H9 (cell line): ENCODE data around the gene MYO5B. TPM values are rescaled to one million over a fixed set of nuclear protein-coding genes. Genes with fewer than 3 reads are reported as not detected.

ENCODE experiments used
- DNase-seq: peaks from one replicate; pipeline ENCODE4 v3.0.0-alpha.2; 2017
- H2AFZ ChIP-seq: one replicate; pipeline ENCODE4 v1.6.1; 2013; ENCODE audit warnings: mild to moderate bottlenecking, low read length, control low read depth, moderate library complexity
- H2AK5ac ChIP-seq: 2 replicates; pipeline ENCODE4 v1.6.1; 2013; ENCODE audit warnings: low read length, control low read depth, mixed read lengths; ENCODE audit not compliant: insufficient read length
- H2BK120ac ChIP-seq: one replicate; pipeline ENCODE4 v1.6.1; 2013; ENCODE audit warnings: low read depth, mild to moderate bottlenecking, low read length, control low read depth, inconsistent platforms; ENCODE audit not compliant: poor library complexity, severe bottlenecking
- H2BK12ac ChIP-seq: 2 replicates; pipeline ENCODE4 v1.6.1; 2013; ENCODE audit warnings: low read length, control low read depth, mixed read lengths, low read depth; ENCODE audit not compliant: insufficient read length
- H2BK15ac ChIP-seq: 2 replicates; pipeline ENCODE4 v1.6.1; 2013; ENCODE audit warnings: low read depth, low read length, control low read depth
- H2BK20ac ChIP-seq: one replicate; pipeline ENCODE4 v1.6.1; 2013; ENCODE audit warnings: low read depth, mild to moderate bottlenecking, low read length, control low read depth, inconsistent platforms; ENCODE audit not compliant: poor library complexity, severe bottlenecking
- H2BK5ac ChIP-seq: 2 replicates; pipeline ENCODE4 v1.6.1; 2013; ENCODE audit warnings: low read length, control low read depth, mixed read lengths; ENCODE audit not compliant: insufficient read length
- H3K14ac ChIP-seq: 2 replicates; pipeline ENCODE4 v1.6.1; 2013; ENCODE audit warnings: low read length, control low read depth; ENCODE audit not compliant: insufficient read depth
- H3K18ac ChIP-seq: 2 replicates; pipeline ENCODE4 v1.6.1; 2013; ENCODE audit warnings: low read depth, mild to moderate bottlenecking, mixed read lengths, low read length, control low read depth; ENCODE audit not compliant: insufficient read length
- H3K23ac ChIP-seq: 2 replicates; pipeline ENCODE4 v1.6.1; 2013; ENCODE audit warnings: low read length, control low read depth, mixed read lengths, low read depth; ENCODE audit not compliant: insufficient read length
- H3K23me2 ChIP-seq: 2 replicates; pipeline ENCODE4 v1.6.1; 2013; ENCODE audit warnings: low read depth, mild to moderate bottlenecking, mixed read lengths, low read length, control low read depth; ENCODE audit not compliant: insufficient read length, poor library complexity, severe bottlenecking
- H3K27ac ChIP-seq: 2 replicates; pipeline ENCODE4 v1.5.1; 2013; ENCODE audit warnings: low read length, control low read depth, mixed read lengths, low read depth; ENCODE audit not compliant: insufficient read length
- H3K27me3 ChIP-seq: 2 replicates; pipeline ENCODE4 v1.6.1; 2013; ENCODE audit warnings: low read length, control low read depth, inconsistent platforms; ENCODE audit not compliant: insufficient read depth
- H3K4ac ChIP-seq: 2 replicates; pipeline ENCODE4 v1.6.1; 2013; ENCODE audit warnings: low read depth, mild to moderate bottlenecking, control low read depth, inconsistent platforms, low read length, moderate library complexity
- H3K4me1 ChIP-seq: 2 replicates; pipeline ENCODE4 v1.6.1; 2013; ENCODE audit warnings: low read length, control low read depth, inconsistent platforms; ENCODE audit not compliant: insufficient read depth
- H3K4me2 ChIP-seq: 2 replicates; pipeline ENCODE4 v1.6.1; 2013; ENCODE audit warnings: low read length, control low read depth, mixed read lengths; ENCODE audit not compliant: insufficient read length, insufficient read depth
- H3K56ac ChIP-seq: 2 replicates; pipeline ENCODE4 v1.6.1; 2013; ENCODE audit warnings: low read depth, mild to moderate bottlenecking, mixed read lengths, low read length, control low read depth; ENCODE audit not compliant: insufficient read length
- H3K79me1 ChIP-seq: 2 replicates; pipeline ENCODE4 v1.6.1; 2013; ENCODE audit warnings: low read depth, mild to moderate bottlenecking, moderate library complexity, low read length, control low read depth, inconsistent platforms; ENCODE audit not compliant: insufficient read depth, poor library complexity, severe bottlenecking
- H3K79me2 ChIP-seq: 2 replicates; pipeline ENCODE4 v1.6.1; 2013; ENCODE audit warnings: low read length, control low read depth, inconsistent platforms; ENCODE audit not compliant: insufficient read depth
- H3K9ac ChIP-seq: 2 replicates; pipeline ENCODE4 v1.6.1; 2013; ENCODE audit warnings: low read length, control low read depth, mixed read lengths; ENCODE audit not compliant: insufficient read length; ENCODE audit errors: extremely low read depth
- H3K9me3 ChIP-seq: one replicate; pipeline ENCODE4 v1.6.1; 2013; ENCODE audit warnings: low read depth, low read length, inconsistent platforms; ENCODE audit not compliant: control insufficient read depth
- H3T11ph ChIP-seq: one replicate; pipeline ENCODE4 v1.6.1; 2013; ENCODE audit warnings: mild to moderate bottlenecking, low read length, control low read depth, inconsistent platforms
- H4K20me1 ChIP-seq: one replicate; pipeline ENCODE4 v1.6.1; 2013; ENCODE audit not compliant: control insufficient read depth, insufficient read length, insufficient read depth
- H4K5ac ChIP-seq: 2 replicates; pipeline ENCODE4 v1.6.1; 2013; ENCODE audit warnings: low read depth, mild to moderate bottlenecking, mixed read lengths, low read length, control low read depth; ENCODE audit not compliant: insufficient read length
- H4K8ac ChIP-seq: replicated peaks from 2 replicates; pipeline ENCODE4 v1.6.1; 2013; ENCODE audit warnings: low read length, control low read depth, mixed read lengths, low read depth; ENCODE audit not compliant: insufficient read length
- H4K91ac ChIP-seq: 2 replicates; pipeline ENCODE4 v1.6.1; 2013; ENCODE audit warnings: low read depth, mild to moderate bottlenecking, moderate library complexity, mixed read lengths, low read length, control low read depth; ENCODE audit not compliant: insufficient read length
- H3K27ac Mint-ChIP-seq, 3 experiments: 2 replicates in 2 of 3; 3 replicates in 1 of 3; pipeline ENCODE4 v1.8.0; 2020 to 2021; ENCODE audit warnings: mixed read lengths in 3 of 3, mild to moderate bottlenecking in 1 of 3, moderate library complexity in 1 of 3
- H3K27me3 Mint-ChIP-seq: 2 replicates; pipeline ENCODE4 v1.8.0; 2021; ENCODE audit warnings: low read depth, mild to moderate bottlenecking, moderate library complexity, mixed read lengths
- H3K36me3 Mint-ChIP-seq, 3 experiments: 2 replicates in 2 of 3; 3 replicates in 1 of 3; pipeline ENCODE4 v1.8.0; 2020 to 2021; ENCODE audit warnings: low read depth in 3 of 3, mixed read lengths in 3 of 3; ENCODE audit not compliant: insufficient read depth in 1 of 3
- H3K4me1 Mint-ChIP-seq, 2 experiments: 2 replicates each; pipeline ENCODE4 v1.8.0; 2020; ENCODE audit warnings: mixed read lengths in 2 of 2
- H3K4me3 Mint-ChIP-seq, 2 experiments: 2 replicates in 1 of 2; 3 replicates in 1 of 2; pipeline ENCODE4 v1.8.0; 2020 to 2021; ENCODE audit warnings: mild to moderate bottlenecking in 2 of 2, mixed read lengths in 2 of 2, moderate library complexity in 1 of 2
- H3K9me3 Mint-ChIP-seq, 2 experiments: 2 replicates in 1 of 2; 3 replicates in 1 of 2; pipeline ENCODE4 v1.8.0; 2020; ENCODE audit warnings: mild to moderate bottlenecking in 2 of 2, mixed read lengths in 2 of 2, moderate library complexity in 1 of 2
- CTCF ChIP-seq: fragments of 200-600 bp; sonication (generic); conservative IDR thresholded peaks from 3 replicates; pipeline ENCODE4 v1.8.0; 2021; ENCODE audit warnings: antibody characterized with exemption, mild to moderate bottlenecking
- WGBS: extraction: QIAGEN DNeasy Blood & Tissue Kit; methylation state at CpG from one replicate; pipeline ENCODE4 v1.1.7; 2013; ENCODE audit warnings: missing lambda C conversion rate, low lambda C conversion rate, mixed read lengths; ENCODE audit not compliant: insufficient read length; ENCODE audit errors: extremely low coverage; 5-methylcytosine and 5-hydroxymethylcytosine counted together
- total RNA-seq: library from RNA; stranded (reverse); gene quantifications from 2 replicates; pipeline ENCODE4 v1.2.1, GENCODE V29; 2021

MYO5B gene
- total RNA-seq, 1 experiment from 2014 or later = 9.3 TPM

- H3T11ph ChIP-seq = no peak overlapping the region
- WGBS = 100% methylated on average over 1 of the region's 4 CpGs
- H3K18ac ChIP-seq = no peak overlapping the region
- H2BK12ac ChIP-seq = no peak overlapping the region
- H3K4me1 ChIP-seq = no peaks in the 10 kb centered on the region; the same call in 1 of the 2 replicates
- TF ChIP-seq CTCF = no peak
- H3K4me1 Mint-ChIP-seq = peaks cover 6 to 9% of the 10 kb centered on the region in 2 experiments
- H2AFZ ChIP-seq = no peak overlapping the region
- no peak overlapping the region for H3K27ac Mint-ChIP-seq
- 0 out of 2 replicates have a peak, but pooled peaks cover 4% of the 10 kb centered on the region for H3K27me3 Mint-ChIP-seq
- H2BK20ac ChIP-seq = no peak overlapping the region
- no peak overlapping the region for H2BK15ac ChIP-seq
- H3K4me2 ChIP-seq = no peak overlapping the region
- no peaks in the 10 kb centered on the region for H3K36me3 Mint-ChIP-seq
- no peaks in the 10 kb centered on the region for H3K79me1 ChIP-seq
- H3K14ac ChIP-seq = no peak overlapping the region
- no peak overlapping the region for H3K56ac ChIP-seq
- no peaks in the 10 kb centered on the region for H4K20me1 ChIP-seq
- H3K79me2 ChIP-seq = no peaks in the 10 kb centered on the region
- H4K5ac ChIP-seq = no peak overlapping the region
- DNase-seq = no peak
- no peak overlapping the region for H3K4ac ChIP-seq
- H3K9me3 ChIP-seq = no peaks in the 10 kb centered on the region
- no peak overlapping the region for H4K91ac ChIP-seq
- no peak overlapping the region for H2BK5ac ChIP-seq
- no peak overlapping the region for H3K4me3 Mint-ChIP-seq
- H2AK5ac ChIP-seq = no peak overlapping the region
- H3K27ac ChIP-seq = no peak overlapping the region
- no peak overlapping the region for H4K8ac ChIP-seq
- no peak overlapping the region for H3K23ac ChIP-seq
- H2BK120ac ChIP-seq = no peak overlapping the region
- H3K9ac ChIP-seq = no peak overlapping the region
- no peaks in the 10 kb centered on the region for H3K23me2 ChIP-seq
- H3K27me3 ChIP-seq = no peaks in the 10 kb centered on the region
- H3K9me3 Mint-ChIP-seq = no peaks in the 10 kb centered on the region
Observed at GRCh38 chr18:50138181-50139064, 56.5 kb downstream of the MYO5B start.
